CD8-positive, alpha-beta memory T cell (primary cell): ENCODE data around the gene CWC25. TPM values are rescaled to one million over a fixed set of nuclear protein-coding genes. Genes with fewer than 3 reads are reported as not detected.

ENCODE experiments used
- CTCF ChIA-PET: fragments of 350-600 bp; sonication (Branson Sonifier 250); formaldehyde crosslinking; loops from one replicate; lab custom pipeline; 2021; ENCODE audit warnings: antibody characterized with exemption; lab: Charles Lee
- POLR2A ChIA-PET: fragments of 350-600 bp; sonication (Branson Sonifier 250); formaldehyde crosslinking; loops from one replicate; lab custom pipeline; 2021; ENCODE audit warnings: antibody characterized with exemption; lab: Charles Lee
- DNase-seq, 5 donors: peaks; one replicate each; pipeline versions ENCODE4 v3.0.0 to v3.0.0-alpha.2; 2020 to 2022; ENCODE audit warnings: mixed read lengths in 1 of 5
- H3K27ac ChIP-seq: one replicate; pipeline ENCODE4 v1.7.0; 2013; ENCODE audit warnings: low read depth, mild to moderate bottlenecking, low read length, moderate library complexity
- H3K27me3 ChIP-seq: 2 replicates; pipeline ENCODE4 v1.7.0; 2013; ENCODE audit warnings: low read length, mild to moderate bottlenecking; ENCODE audit not compliant: insufficient read depth, poor library complexity, severe bottlenecking
- H3K36me3 ChIP-seq: 2 replicates; pipeline ENCODE4 v1.7.0; 2013; ENCODE audit warnings: mild to moderate bottlenecking, low read length, moderate library complexity; ENCODE audit not compliant: insufficient read depth
- H3K4me1 ChIP-seq: 2 replicates; pipeline ENCODE4 v1.7.0; 2013; ENCODE audit warnings: mild to moderate bottlenecking, low read length, moderate library complexity; ENCODE audit not compliant: insufficient read depth
- H3K4me3 ChIP-seq: 2 replicates; pipeline ENCODE4 v1.7.0; 2013; ENCODE audit warnings: mild to moderate bottlenecking, low read length
- H3K9me3 ChIP-seq: 2 replicates; pipeline ENCODE4 v1.7.0; 2013; ENCODE audit warnings: mild to moderate bottlenecking, low read length
- H3K27ac Mint-ChIP-seq, 8 donors: one replicate each; pipeline ENCODE4 v1.8.0; 2020 to 2021; ENCODE audit warnings: mixed read lengths in 8 of 8, mild to moderate bottlenecking in 6 of 8, inconsistent platforms in 3 of 8, moderate library complexity in 3 of 8
- H3K27me3 Mint-ChIP-seq, 2 donors: one replicate each; pipeline ENCODE4 v1.8.0; 2020 to 2021; ENCODE audit warnings: mixed read lengths in 2 of 2, mild to moderate bottlenecking in 1 of 2, moderate library complexity in 1 of 2
- H3K36me3 Mint-ChIP-seq, 3 donors: one replicate each; pipeline ENCODE4 v1.8.0; 2020 to 2021; ENCODE audit warnings: mixed read lengths in 3 of 3, inconsistent platforms in 1 of 3, mild to moderate bottlenecking in 1 of 3
- H3K4me1 Mint-ChIP-seq, 3 donors: one replicate each; pipeline ENCODE4 v1.8.0; 2020 to 2021; ENCODE audit warnings: mixed read lengths in 3 of 3, inconsistent platforms in 1 of 3, mild to moderate bottlenecking in 1 of 3
- H3K4me3 Mint-ChIP-seq, 7 donors: one replicate each; pipeline ENCODE4 v1.8.0; 2020 to 2021; ENCODE audit warnings: mixed read lengths in 7 of 7, mild to moderate bottlenecking in 6 of 7, moderate library complexity in 4 of 7, inconsistent platforms in 2 of 7
- H3K9me3 Mint-ChIP-seq, 5 donors: one replicate each; pipeline ENCODE4 v1.8.0; 2020 to 2022; ENCODE audit warnings: mixed read lengths in 5 of 5, mild to moderate bottlenecking in 3 of 5, moderate library complexity in 2 of 5, inconsistent platforms in 1 of 5
- polyA plus RNA-seq: library from polyadenylated mRNA; unstranded; fragments of 300-500 nt; fragmentation: Illumina TruSeq; gene quantifications from one replicate; pipeline ENCODE4 v1.2.3, GENCODE V29; 2021
- total RNA-seq, 2 experiments: library from RNA; stranded (reverse); gene quantifications; one replicate each; pipeline ENCODE4 v1.2.3, GENCODE V29; 2021

CWC25 gene
- total and polyA plus RNA-seq, 3 experiments from 2014 or later, result 11.5 to 31.7 (median 31.3) TPM

DNA sequence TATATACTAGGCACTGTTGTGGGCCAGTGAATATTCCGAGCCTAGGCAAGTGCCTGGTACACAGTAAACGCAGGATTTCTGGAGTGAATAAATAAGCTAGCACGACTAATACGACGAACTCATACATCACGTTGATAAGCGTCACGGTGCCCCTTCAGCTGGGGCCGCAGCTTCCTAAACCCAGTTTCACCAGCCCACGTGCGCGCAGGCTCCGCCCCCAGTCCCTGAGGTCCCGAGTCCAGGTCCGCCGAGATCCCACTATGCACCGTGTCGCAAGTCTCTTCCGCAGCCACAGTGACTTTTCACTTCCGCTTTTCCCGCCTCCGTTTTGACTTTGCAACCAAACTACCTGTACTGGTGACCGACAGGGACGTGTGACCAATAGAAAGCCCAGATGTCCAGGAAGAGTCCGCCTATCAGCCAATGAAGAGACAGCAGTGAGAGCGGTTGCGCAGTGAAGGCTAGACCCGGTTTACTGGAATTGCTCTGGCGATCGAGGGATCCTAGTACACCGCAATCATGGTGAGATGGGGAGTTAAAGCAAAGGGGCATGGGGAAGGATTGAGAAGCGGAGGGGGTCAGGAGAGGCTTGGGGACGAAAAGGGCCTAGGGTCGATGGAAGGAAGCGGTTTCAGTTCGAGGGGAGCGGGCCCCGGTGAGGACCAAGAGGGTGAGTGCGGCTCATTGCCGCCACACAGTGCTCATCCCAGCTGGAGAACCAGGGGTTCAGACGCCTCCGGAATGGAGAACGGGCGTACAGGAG lies 72.6 kb downstream of the CWC25 start, which contains the start of gene PSMB3:
Gene PSMB3 (plus strand): TSS at position 434 of the 763 bp plus-strand sequence. CDS start 86 bp downstream, at position 520.
- H3K4me1 ChIP-seq, result peaks cover 55% of the 10 kb centered on the region
- peak within 1 kb of the TSS; percentile 98 for H3K4me3 ChIP-seq
- peak within 1 kb of the TSS; percentile 88 to 100 (median 98) for H3K4me3 Mint-ChIP-seq
- ChIA-PET CTCF (interaction anchor here (0.7 to 2.5 kb wide), 5 partner anchors 17 to 400 kb away, joined by 3 to 15 read pairs (median 3); partner anchors contain the start of gene EPOP), POLR2A (interaction anchor here (0.5 to 2.3 kb wide), 9 partner anchors 9 to 194 kb away, joined by 3 to 10 read pairs (median 4); partner anchors contain the start of gene MLLT6)
- H3K27ac ChIP-seq, result peak within 1 kb of the TSS; percentile 91
- H3K27me3 ChIP-seq, result peaks cover 29% of the 10 kb centered on the region
- peaks cover 3 to 39% (median 7%) of the 10 kb centered on the region in 3 donors for H3K36me3 Mint-ChIP-seq
- peaks cover 17% of the 10 kb centered on the region for H3K36me3 ChIP-seq
- H3K9me3 Mint-ChIP-seq, result peaks cover 0 to 3% (median 0%) of the 10 kb centered on the region in 5 donors
- no peaks in the 10 kb centered on the region for H3K9me3 ChIP-seq
- peak; percentile 91 to 97 (median 96) for DNase-seq
- H3K27ac Mint-ChIP-seq, result peak within 1 kb of the TSS; percentile 89 to 99 (median 97)
- peaks cover 46 to 72% (median 52%) of the 10 kb centered on the region in 3 donors for H3K4me1 Mint-ChIP-seq
- H3K27me3 Mint-ChIP-seq, result peaks cover 24 to 29% of the 10 kb centered on the region in 2 donors

DNA sequence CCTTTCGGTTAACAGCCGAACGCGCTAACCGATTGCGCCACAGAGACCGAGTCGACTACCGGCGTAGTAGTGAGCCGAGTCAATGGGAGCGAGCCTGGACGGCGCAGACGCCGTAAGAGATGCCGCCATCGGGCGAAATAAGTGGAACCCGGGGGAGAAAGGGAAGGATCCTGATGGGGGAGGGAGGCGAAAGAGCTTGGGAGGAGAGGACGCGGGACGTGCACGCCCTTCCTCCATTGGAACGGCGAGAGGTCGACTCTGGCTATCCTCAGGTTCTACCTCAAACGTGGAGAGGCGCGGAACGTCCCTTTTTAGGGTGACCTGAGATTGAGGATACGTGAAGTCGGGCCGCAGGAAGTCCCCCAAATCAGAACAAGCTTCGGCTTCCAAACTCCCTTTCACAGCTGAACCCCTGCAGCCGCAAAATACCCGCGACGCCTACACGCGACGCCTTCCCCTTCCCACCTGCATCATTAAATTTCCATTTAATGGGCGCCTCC lies 73.3 kb downstream of the CWC25 start:
- Mint-ChIP-seq H3K36me3 (peaks cover 3 to 35% (median 7%) of the 10 kb centered on the region in 3 donors), H3K4me3 (peak overlapping the region; percentile 88 to 100 (median 98)), H3K27me3 (peaks cover 25 to 31% of the 10 kb centered on the region in 2 donors), H3K27ac (peak overlapping the region; percentile 89 to 99 (median 97)), H3K4me1 (peaks cover 47 to 73% (median 52%) of the 10 kb centered on the region in 3 donors), H3K9me3 (peaks cover 0 to 3% (median 0%) of the 10 kb centered on the region in 5 donors)
- Histone ChIP-seq H3K36me3 (peaks cover 17% of the 10 kb centered on the region), H3K9me3 (no peaks in the 10 kb centered on the region), H3K4me3 (peak overlapping the region; percentile 98), H3K4me1 (peaks cover 57% of the 10 kb centered on the region), H3K27me3 (peaks cover 33% of the 10 kb centered on the region), H3K27ac (peak overlapping the region; percentile 91)
- ChIA-PET CTCF (interaction anchor here (0.7 to 2.5 kb wide), 5 partner anchors 16 to 193 kb away, joined by 3 to 15 read pairs (median 4); partner anchors contain the start of gene EPOP), POLR2A (interaction anchor here (0.5 to 2.3 kb wide), 8 partner anchors 9 to 193 kb away, joined by 3 to 10 read pairs (median 4); partner anchors contain the start of gene MLLT6)
- DNase-seq, result peak; percentile 66 to 89 (median 82)

DNA sequence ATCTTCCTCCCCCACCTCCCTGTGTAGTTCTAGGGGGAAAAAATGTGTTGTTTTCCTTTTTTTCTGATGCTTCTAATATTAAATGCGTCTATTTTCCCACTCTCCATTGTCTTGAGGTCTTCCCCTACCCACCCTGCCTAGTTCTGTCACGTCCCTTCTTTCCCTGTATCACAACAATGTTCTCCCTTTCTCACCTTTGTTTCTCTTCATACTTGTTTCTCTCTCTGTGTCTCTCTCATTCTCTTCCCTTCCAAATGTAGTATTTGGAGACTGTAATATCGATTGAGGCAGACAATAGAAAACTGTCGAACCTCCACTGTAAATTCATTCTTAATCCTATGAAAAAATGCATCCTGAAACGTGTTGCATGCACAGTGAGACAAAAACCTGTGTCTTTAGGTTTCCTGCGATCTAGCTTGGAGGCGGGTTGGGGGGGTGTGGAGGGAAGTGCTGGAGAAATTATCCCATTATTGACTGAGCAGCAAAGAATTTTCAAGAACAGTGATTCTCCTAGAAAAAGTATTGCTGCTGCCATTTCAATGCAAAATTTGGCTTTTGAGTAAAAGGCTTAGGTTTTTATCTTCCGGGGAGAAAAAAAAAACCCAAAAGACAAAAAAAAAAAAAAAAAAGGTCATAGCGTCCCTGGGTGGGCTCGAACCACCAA lies 73.8 kb downstream of the CWC25 start:
- CTCF ChIA-PET, result interaction anchor here (0.7 to 2.5 kb wide), 6 partner anchors 11 to 193 kb away, joined by 3 to 15 read pairs (median 4); partner anchors contain the start of gene EPOP
- Mint-ChIP-seq H3K4me1 (peaks cover 52 to 78% (median 55%) of the 10 kb centered on the region in 3 donors), H3K9me3 (peaks cover 0 to 3% (median 0%) of the 10 kb centered on the region in 5 donors), H3K27ac (peak overlapping the region in 7 of 8 donors; percentile 89 to 99 (median 97)), H3K27me3 (peaks cover 31 to 36% of the 10 kb centered on the region in 2 donors), H3K4me3 (peak overlapping the region; percentile 88 to 100 (median 98)), H3K36me3 (peaks cover 3 to 32% (median 7%) of the 10 kb centered on the region in 3 donors)
- H3K9me3 ChIP-seq, result no peaks in the 10 kb centered on the region
- peaks cover 39% of the 10 kb centered on the region for H3K27me3 ChIP-seq
- peak overlapping the region; percentile 98 for H3K4me3 ChIP-seq
- POLR2A ChIA-PET, result interaction anchor here (0.6 to 2.3 kb wide), 7 partner anchors 8 to 193 kb away, joined by 3 to 10 read pairs (median 4); no protein-coding TSS in a partner anchor
- H3K4me1 ChIP-seq, result peaks cover 61% of the 10 kb centered on the region
- no peak for DNase-seq
- peaks cover 14% of the 10 kb centered on the region for H3K36me3 ChIP-seq
- peak overlapping the region; percentile 91 for H3K27ac ChIP-seq

Other genes with a start within 250 kb of the CWC25 start
- gene SRCIN1, start 219.4 kb downstream of the CWC25 start, total RNA-seq, result under 1 TPM; 0.04 to 0.50 TPM
- gene SRCIN1, start 219.4 kb downstream of the CWC25 start, polyA plus RNA-seq, result not detected
- 10 to 100 TPM; 47.0 to 50.0 TPM for gene EPOP, start 150.4 kb downstream of the CWC25 start, total RNA-seq
- gene EPOP, start 150.4 kb downstream of the CWC25 start, polyA plus RNA-seq, result 0.10 TPM
- 100 to 1,000 TPM; 197 to 202 TPM for gene MLLT6, start 120.0 kb downstream of the CWC25 start, total RNA-seq
- gene MLLT6, start 120.0 kb downstream of the CWC25 start, polyA plus RNA-seq, result 15.9 TPM
- 10 to 100 TPM; 58.2 to 59.6 TPM for gene CISD3, start 95.0 kb downstream of the CWC25 start, total RNA-seq
- 73.4 TPM for gene CISD3, start 95.0 kb downstream of the CWC25 start, polyA plus RNA-seq
- under 1 TPM; 0.72 to 0.89 TPM for gene PCGF2, start 77.0 kb downstream of the CWC25 start, total RNA-seq
- 0.09 TPM for gene PCGF2, start 77.0 kb downstream of the CWC25 start, polyA plus RNA-seq
- 100 to 1,000 TPM; 317 to 323 TPM for gene PSMB3, start 72.6 kb downstream of the CWC25 start, total RNA-seq
- 431 TPM for gene PSMB3, start 72.6 kb downstream of the CWC25 start, polyA plus RNA-seq
- 10 to 100 TPM; 43.4 to 44.6 TPM for gene PIP4K2B, start 25.8 kb downstream of the CWC25 start, total RNA-seq
- 17.4 TPM for gene PIP4K2B, start 25.8 kb downstream of the CWC25 start, polyA plus RNA-seq
- 1,000 to 10,000 TPM; 1,857 to 1,911 TPM for gene RPL23, start 28.4 kb upstream of the CWC25 start, total RNA-seq
- 1,010 TPM for gene RPL23, start 28.4 kb upstream of the CWC25 start, polyA plus RNA-seq
- 100 to 1,000 TPM; 128 to 135 TPM for gene LASP1, start 44.7 kb upstream of the CWC25 start, total RNA-seq
- 76.1 TPM for gene LASP1, start 44.7 kb upstream of the CWC25 start, polyA plus RNA-seq
- not detected for gene FBXO47, start 142.1 kb upstream of the CWC25 start, total RNA-seq
- gene FBXO47, start 142.1 kb upstream of the CWC25 start, polyA plus RNA-seq, result not detected